Mucosa of descending colon (tissue), 3 donors: ENCODE results near the gene PPM1N. TPM values are rescaled to one million over a fixed set of nuclear protein-coding genes. Genes with fewer than 3 reads are reported as not detected.

Experiments used
- ATAC-seq: fragments of 200-7000 bp; cut with Tn5 transposase; one replicate; pipeline ENCODE4 v1.9.1; 2020; ENCODE audit warnings: mild to moderate bottlenecking, moderate library complexity
- DNase-seq, 3 donors: peaks; one replicate each; pipeline ENCODE4 v3.0.0-alpha.2; 2020
- H3K36me3 ChIP-seq: fragments of 200-600 bp; one replicate; pipeline ENCODE4 v1.8.0; 2021; ENCODE audit warnings: low read depth, mild to moderate bottlenecking
- H3K4me1 ChIP-seq: fragments of 200-600 bp; one replicate; pipeline ENCODE4 v1.8.0; 2021; ENCODE audit warnings: low read depth, mild to moderate bottlenecking
- H3K4me3 ChIP-seq: fragments of 200-600 bp; one replicate; pipeline ENCODE4 v1.8.0; 2021; ENCODE audit warnings: mild to moderate bottlenecking
- H3K9me3 ChIP-seq: fragments of 200-600 bp; one replicate; pipeline ENCODE4 v1.8.0; 2021; ENCODE audit warnings: mild to moderate bottlenecking
- CTCF ChIP-seq: fragments of 200-600 bp; IDR thresholded peaks from one replicate; pipeline ENCODE4 v1.8.0; 2022; ENCODE audit warnings: antibody characterized with exemption, mild to moderate bottlenecking
- intact Hi-C, 2 donors: fragments of 100-400 bp; cut with DNase I in 1 of 2; cut with micrococcal nuclease in 1 of 2; formaldehyde crosslinking; loops; one replicate each; pipeline versions ENCODE4 v1.11.0 to v1.11.1; 2022; cut with DNase I, micrococcal nuclease
- total RNA-seq, 3 donors: library from RNA; stranded (reverse); fragmentation: NEBNext Ultra II Directional in 2 of 3; extraction: Animal tissue kit (Norgen Biotek cat#: 25700) in 2 of 3; gene quantifications; one replicate each; pipeline versions ENCODE4 v1.2.1 to v1.2.4, GENCODE V29; 2021 to 2023
- donor health status: DM: no; HTN: no; CAD: no; lungs with moderate emphysema.
- donor health status: DM: no; HTN: no; CAD: no.
- donor health status: DM: no; HTN: yes; CAD: no.

Gene PPM1N
- total RNA-seq, 3 donors from 2014 or later, result 0.43 to 1.3 (median 0.87) TPM

GRCh38 chr19:45517238-45517637, 19.0 kb downstream of the PPM1N start:
- Histone ChIP-seq H3K9me3 (no peaks in the 10 kb centered on the region), H3K4me1 (peaks cover 71% of the 10 kb centered on the region), H3K4me3 (no peak overlapping the region), H3K36me3 (peaks cover 11% of the 10 kb centered on the region)
- peak in 1 of 3 donors; percentile 28 for DNase-seq
- ATAC-seq, result no peak
- intact Hi-C loops, result no loop called here
- no peak for TF ChIP-seq CTCF

- no peak for TF ChIP-seq CTCF
- H3K36me3 ChIP-seq, result peaks cover 17% of the 10 kb centered on the region
- H3K4me3 ChIP-seq, result no peak overlapping the region
- peak; percentile 32 to 52 (median 43) for DNase-seq
- no peak for ATAC-seq
- peaks cover 65% of the 10 kb centered on the region for H3K4me1 ChIP-seq
- intact Hi-C loops, result no loop called here
- H3K9me3 ChIP-seq, result no peaks in the 10 kb centered on the region
Measured at GRCh38 chr19:45517641-45518468, 19.6 kb downstream of the PPM1N start.

- Histone ChIP-seq H3K36me3 (peaks cover 17% of the 10 kb centered on the region), H3K4me1 (peaks cover 60% of the 10 kb centered on the region), H3K4me3 (no peak overlapping the region), H3K9me3 (no peaks in the 10 kb centered on the region)
- ATAC-seq (peak; percentile 14), DNase-seq (peak; percentile 40 to 61 (median 57))
- no peak for TF ChIP-seq CTCF
- intact Hi-C loops, result no loop called here
Measured at GRCh38 chr19:45518469-45518826, 20.2 kb downstream of the PPM1N start.

- Histone ChIP-seq H3K36me3 (peaks cover 23% of the 10 kb centered on the region), H3K4me3 (no peak overlapping the region), H3K9me3 (no peaks in the 10 kb centered on the region), H3K4me1 (peaks cover 35% of the 10 kb centered on the region)
- DNase-seq (peak in 2 of 3 donors; percentile 40 to 52), ATAC-seq (no peak)
- intact Hi-C loops, result loop anchor here in 1 of 2 donors (2.0 kb wide), 1 partner anchor 13 kb away; no protein-coding TSS in a partner anchor
- no peak for TF ChIP-seq CTCF
Measured at GRCh38 chr19:45522010-45522941, 24.0 kb downstream of the PPM1N start.

- intact Hi-C loops, result loop anchor here in 1 of 2 donors (2.0 kb wide), 1 partner anchor 15 kb away; no protein-coding TSS in a partner anchor
- Histone ChIP-seq H3K4me3 (no peak overlapping the region), H3K36me3 (peaks cover 18% of the 10 kb centered on the region), H3K4me1 (peaks cover 31% of the 10 kb centered on the region), H3K9me3 (no peaks in the 10 kb centered on the region)
- DNase-seq (peak; percentile 79 to 86 (median 80)), ATAC-seq (peak; percentile 85)
- TF ChIP-seq CTCF, result peak; percentile 80
Measured at GRCh38 chr19:45523642-45524256, 25.5 kb downstream of the PPM1N start.
